Islet of Langerhans (tissue), 1 donor: ENCODE data around the gene TLCD1.

Experiments
- FAIRE-seq: peaks from one replicate; lab custom pipeline; 2011; peaks lifted over from hg19 to GRCh38; lab: Jason Lieb, UNC

TLCD1 gene

DNA sequence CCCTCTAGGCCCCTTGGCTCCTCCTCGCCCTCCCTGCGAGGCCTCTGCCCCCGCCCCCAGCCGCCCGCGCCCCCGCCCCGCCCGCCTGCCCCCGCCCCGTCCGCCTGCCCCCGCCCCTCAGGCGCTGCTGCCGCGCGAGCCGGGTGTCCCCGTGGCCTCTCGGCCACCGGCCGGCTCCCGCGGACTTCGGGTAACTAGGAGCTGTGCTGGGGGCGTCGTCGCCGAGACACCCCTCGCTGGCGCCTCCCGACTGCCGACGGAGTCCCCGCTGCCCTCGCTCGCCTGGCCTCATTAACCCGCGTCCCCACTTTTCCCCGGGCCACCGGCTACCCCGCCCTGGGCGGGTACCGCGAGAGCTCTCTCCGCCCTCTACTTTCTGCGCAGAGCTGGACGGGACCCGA lies at the start of gene TLCD1:
TLCD1 (minus strand) TSS at position 8 of the 401 bp plus-strand sequence. CDS start 136 bp downstream, outside the sequence.
- no peak for FAIRE-seq

DNA sequence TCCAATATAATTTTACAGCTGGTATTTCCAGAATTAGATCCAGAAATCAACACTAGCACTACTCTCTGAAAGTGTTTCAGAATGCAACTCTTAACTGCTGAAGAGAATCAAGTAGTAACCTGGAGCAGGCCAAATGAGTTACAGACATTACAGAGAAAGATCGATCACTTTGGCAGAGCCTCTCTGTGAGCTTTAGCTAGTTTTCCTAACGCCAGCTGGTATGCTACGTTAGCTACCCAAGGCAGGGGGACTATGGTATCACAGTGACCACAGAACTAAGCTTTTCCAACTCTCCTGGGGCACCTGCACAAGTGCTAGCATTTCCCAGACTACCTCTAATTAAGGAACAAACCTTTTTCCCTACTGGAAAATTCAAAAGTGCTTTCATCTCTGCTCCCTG lies 48.2 kb upstream of the TLCD1 start:
- no peak for FAIRE-seq

GRCh38 chr17:28773736-28774135 lies 47.7 kb upstream of the TLCD1 start:
- FAIRE-seq: no peak

GRCh38 chr17:28765038-28765437 lies 39.0 kb upstream of the TLCD1 start:
- no peak for FAIRE-seq

GRCh38 chr17:28763804-28764266 lies 37.8 kb upstream of the TLCD1 start:
- no peak for FAIRE-seq

GRCh38 chr17:28763137-28763799 lies 37.2 kb upstream of the TLCD1 start:
- no peak for FAIRE-seq

DNA sequence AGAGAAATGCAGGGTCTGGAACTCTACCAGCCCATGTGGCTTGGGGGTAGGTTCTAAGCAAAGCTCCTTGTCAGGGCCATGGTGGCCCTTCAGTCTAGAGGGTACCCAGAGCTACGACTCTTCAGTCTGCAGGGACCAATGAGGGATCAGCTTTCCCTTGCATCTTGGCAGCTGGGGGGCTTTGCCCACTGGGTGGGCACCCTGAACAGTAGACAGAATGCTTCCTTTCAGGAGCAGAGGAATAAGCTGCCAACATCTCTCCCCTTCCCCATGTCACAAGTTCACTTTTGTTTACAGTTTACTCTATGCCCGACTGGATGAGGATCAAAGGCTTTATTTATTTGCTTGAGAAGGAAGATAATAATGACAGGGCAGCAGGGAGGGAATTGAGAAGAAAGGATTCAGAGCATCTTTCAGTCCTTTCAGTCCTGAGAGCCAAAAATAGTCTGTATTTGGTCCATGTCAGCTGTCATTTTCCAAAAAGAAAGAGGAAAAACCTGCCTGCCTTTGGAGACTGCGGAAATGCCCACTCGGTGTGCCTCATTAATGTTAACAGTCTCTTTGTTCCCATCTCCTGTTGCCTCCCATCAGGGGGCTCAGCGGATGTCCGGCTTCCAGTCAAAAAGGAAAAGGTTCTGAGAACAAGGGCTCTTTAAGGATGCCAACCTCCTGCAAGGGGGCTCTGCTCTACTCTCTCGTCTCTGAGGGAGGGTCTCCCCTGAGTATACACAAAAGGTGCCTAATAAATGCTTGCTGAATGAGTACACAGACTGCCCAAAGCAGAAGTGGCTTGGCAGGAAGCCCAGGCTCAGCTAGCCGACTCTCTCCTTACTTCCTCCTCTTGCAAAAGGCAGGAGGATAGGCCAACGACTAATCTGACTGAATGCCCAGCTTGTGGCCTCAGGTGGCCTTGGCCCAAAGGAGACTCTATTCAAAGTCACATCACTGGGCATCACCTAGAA lies 34.8 kb upstream of the TLCD1 start:
- FAIRE-seq: no peak

DNA sequence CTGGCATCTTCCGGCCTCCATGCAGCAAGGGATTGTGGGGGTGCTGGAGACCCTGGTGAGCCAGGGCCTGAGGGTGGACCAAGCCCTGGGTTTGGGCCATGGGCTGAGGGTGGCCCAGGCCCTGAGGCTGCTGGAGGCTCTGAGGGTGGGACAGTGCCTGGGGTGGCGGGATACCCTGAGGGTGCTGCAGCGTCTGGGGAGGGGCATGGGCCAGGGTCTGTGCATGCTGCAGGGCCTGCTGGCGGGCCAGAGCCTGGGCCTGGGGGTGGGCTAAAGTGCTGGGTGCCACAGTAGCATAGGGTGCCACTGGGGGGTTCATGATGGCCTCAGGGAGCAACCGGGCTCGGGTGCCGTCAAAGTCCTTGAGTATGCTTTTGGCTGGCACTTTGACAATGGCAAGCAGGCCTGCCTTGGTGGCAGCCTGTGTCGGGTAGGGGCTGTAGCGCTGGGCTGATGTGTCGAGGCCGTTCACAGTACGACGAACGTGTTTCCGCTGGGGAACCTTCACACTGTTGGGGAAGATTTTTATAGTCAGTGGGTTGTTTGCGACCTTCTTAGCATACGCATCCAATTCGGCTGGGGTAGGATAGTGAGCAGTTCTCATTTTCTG lies 33.3 kb upstream of the TLCD1 start:
- FAIRE-seq: no peak

DNA sequence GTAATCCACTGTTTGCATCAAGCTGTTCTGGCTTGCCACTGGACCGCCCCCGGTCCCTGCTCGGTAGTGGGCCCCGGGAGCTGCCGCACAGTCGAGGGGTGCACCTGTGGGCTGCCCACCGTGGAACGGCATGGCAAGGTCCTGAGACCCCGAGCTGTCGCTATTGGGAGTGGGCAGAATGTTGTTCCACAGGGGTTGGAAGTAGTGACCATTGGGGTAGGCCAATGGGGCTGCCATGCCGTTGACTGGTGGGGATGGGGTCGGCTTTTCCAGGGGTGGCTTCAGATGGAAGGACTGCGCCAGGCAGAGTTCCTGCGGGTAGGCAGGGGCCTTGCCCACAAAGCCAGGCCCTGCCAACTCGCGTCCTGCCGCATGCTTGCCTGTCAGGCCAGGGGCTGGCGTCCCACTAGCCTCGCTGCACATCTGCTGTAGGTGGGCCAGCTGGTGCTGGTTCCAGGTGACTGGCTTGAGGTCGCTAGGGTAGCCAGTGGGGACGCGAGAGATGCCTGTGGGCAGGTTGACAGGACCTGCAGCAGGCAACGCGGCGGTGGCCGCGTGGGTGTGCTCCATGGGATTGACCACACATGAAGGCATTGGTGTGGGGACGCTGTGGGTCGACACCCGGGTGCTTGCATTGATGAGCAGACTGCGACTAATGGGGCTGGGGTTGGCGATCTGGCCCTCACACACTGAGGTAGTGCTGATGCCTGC lies 32.5 kb upstream of the TLCD1 start:
- FAIRE-seq: no peak

- FAIRE-seq: no peak
Observed at GRCh38 chr17:28756049-28756804, 30.2 kb upstream of the TLCD1 start.

DNA sequence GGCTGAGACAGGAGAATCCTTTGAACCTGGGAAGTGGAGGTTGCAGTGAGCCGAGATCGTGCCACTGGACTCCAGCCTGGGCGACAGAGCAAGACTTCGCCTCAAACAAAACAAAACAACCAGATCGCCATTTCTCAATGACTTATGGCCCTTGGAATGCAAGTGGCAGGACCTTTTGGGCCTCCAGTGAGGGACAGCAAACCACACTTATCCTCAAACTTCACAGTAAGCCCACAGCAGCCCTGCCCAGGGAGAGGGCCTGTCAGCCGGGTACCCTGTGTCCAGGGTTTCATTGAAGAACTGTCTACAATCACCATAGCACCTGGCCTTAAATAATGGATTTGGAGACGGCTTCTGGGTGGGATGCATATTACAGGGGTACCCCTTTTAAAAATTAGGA lies 29.5 kb upstream of the TLCD1 start:
- no peak for FAIRE-seq

DNA sequence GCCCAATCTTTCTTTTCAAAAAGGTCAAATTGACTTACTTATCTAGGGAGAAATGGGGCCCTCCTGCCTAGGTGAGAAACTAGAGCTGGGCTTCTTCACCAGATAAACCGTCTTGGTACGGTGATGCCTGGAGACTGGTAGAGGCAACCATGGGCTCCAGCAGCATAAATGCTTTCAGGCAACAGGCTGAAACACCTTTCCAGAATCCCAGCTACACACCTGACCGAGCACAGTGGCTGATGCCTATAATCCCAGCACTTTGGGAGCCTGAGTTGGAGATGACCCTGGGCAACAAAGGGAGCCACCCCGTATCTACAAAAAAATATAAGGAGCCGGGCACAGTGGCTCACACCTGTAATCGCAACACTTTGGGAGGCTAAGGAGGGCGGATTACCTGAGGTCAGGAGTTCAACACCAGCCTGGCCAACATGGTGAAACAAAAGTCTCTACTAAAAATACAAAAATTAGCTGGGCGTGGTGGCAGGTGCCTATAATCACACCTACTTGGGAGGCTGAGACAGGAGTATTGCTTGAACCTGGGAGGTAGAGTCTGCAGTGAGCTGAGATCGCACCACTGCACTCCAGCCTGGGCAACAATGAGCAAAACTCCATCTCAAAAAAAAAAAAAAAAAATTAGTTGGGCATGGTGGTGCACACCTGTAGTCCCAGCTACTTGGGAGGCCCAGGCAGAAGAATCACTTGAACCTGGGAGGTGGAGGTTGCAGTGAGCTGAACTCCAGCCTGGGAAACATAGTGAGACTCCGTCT lies 25.8 kb upstream of the TLCD1 start:
- no peak for FAIRE-seq

DNA sequence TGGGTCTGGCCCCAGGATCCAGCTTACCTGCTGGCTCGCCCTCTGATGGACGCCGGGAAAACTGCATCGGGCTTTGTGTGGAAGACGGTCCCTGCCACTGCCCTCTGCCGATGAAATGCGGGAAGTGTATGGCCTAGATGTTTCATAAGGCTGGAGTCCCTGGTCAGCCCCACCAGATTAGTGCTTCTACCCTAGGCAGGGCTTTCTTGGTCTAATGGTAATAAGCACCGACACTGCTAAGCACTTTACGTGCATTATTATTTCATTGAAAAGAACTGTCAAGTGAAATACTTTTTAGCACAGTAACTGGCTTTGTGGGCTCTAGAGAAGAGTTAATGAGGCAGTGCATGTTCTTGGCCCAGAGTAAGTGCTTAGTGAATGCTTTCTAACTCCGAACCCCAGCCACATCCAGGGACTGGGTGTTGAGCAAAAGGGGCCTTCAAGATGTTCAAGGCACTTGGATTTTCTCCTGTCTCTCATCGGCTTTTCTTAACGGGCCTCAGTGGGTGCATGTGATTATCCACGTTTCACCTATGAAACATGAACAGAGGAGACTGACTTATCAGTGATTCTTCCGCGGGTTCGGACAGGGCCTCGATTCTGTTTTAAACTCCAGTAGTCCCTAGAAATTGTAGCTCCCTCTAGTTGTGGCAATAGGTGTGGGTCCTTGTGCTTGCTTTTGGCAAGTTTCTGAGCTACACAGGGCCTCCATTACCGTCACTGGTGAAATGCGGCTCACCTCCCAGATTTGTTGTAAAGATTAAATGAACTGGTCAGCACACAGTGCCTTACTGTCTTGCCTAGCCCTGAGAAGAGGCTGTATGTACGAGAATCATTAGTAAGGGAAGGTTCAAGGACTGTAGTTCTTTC lies 24.4 kb upstream of the TLCD1 start:
- FAIRE-seq: no peak

GRCh38 chr17:28749516-28750177 lies 23.6 kb upstream of the TLCD1 start:
- no peak for FAIRE-seq

DNA sequence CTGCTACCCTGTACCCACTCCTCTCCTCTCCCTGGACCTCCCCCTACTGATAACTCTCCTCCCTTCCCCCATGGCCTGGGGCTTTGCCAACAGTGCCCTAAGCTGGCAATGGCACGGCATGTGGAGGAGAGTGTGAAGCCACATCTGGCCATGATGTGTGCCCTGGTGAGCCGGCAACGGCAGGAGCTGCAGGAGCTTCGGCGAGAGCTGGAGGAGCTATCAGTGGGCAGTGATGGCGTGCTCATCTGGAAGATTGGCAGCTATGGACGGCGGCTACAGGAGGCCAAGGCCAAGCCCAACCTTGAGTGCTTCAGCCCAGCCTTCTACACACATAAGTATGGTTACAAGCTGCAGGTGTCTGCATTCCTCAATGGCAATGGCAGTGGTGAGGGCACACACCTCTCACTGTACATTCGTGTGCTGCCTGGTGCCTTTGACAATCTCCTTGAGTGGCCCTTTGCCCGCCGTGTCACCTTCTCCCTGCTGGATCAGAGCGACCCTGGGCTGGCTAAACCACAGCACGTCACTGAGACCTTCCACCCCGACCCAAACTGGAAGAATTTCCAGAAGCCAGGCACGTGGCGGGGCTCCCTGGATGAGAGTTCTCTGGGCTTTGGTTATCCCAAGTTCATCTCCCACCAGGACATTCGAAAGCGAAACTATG lies 23.0 kb upstream of the TLCD1 start:
- FAIRE-seq: no peak

DNA sequence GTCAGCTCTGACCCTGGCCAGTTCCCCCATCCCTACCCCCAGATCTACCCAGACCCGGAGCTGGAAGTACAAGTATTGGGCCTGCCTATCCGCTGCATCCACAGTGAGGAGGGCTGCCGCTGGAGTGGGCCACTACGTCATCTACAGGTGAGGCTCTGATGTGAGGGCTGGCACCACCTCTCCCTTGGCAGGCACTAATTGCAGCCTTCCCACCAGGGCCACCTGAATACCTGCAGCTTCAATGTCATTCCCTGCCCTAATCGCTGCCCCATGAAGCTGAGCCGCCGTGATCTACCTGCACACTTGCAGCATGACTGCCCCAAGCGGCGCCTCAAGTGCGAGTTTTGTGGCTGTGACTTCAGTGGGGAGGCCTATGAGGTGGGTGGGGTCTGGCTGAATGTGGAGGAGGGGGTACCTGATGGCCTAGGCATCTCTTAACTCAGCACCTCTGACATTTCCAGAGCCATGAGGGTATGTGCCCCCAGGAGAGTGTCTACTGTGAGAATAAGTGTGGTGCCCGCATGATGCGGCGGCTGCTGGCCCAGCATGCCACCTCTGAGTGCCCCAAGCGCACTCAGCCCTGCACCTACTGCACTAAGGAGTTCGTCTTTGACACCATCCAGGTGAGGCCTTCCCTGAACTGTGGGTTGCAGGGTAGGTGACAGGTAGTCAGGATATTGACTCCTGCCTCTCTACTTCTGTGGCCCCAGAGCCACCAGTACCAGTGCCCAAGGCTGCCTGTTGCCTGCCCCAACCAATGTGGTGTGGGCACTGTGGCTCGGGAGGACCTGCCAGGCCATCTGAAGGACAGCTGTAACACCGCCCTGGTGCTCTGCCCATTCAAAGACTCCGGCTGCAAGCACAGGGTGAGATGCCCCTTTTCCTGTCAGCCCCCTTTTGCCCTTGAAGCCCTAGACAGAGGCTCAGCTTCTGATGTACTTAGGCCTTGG lies 22.0 kb upstream of the TLCD1 start:
- FAIRE-seq: no peak

GRCh38 chr17:28747051-28747691 lies 21.1 kb upstream of the TLCD1 start:
- no peak for FAIRE-seq
